Uterus (tissue), 4 donors: Measurements from ENCODE around the gene SEMA4B. TPM values are rescaled to one million over a fixed set of nuclear protein-coding genes. Genes with fewer than 3 reads are reported as not detected.
"Not testable (repeated sequence)": the region's sequence is repeated elsewhere in the genome, so short reads cannot be mapped to it uniquely, and the experiment has no call there.

Experiments
- DNase-seq, 2 donors: peaks; one replicate each; pipeline ENCODE4 v3.0.0-alpha.2; 2019 to 2020
- H3K27ac ChIP-seq, 2 donors: fragments of 200-600 bp; sonication (generic); 1 replicate in 1 of 2; 2 replicates in 1 of 2; pipeline ENCODE4 v1.5.1; 2016 to 2018
- H3K27me3 ChIP-seq, 2 donors: fragments of 200-600 bp; sonication (generic); one replicate each; pipeline ENCODE4 v1.5.1; 2018 to 2019; ENCODE audit warnings: control low read depth in 1 of 2
- H3K36me3 ChIP-seq, 2 donors: fragments of 200-600 bp; sonication (generic); one replicate each; pipeline ENCODE4 v1.5.1; 2019; ENCODE audit warnings: control low read depth in 1 of 2
- H3K4me1 ChIP-seq, 2 donors: fragments of 200-600 bp; sonication (generic); one replicate each; pipeline ENCODE4 v1.5.1; 2018 to 2019; ENCODE audit warnings: control low read depth in 1 of 2
- H3K4me3 ChIP-seq, 2 donors: fragments of 200-600 bp; sonication (generic); 1 replicate in 1 of 2; 2 replicates in 1 of 2; pipeline ENCODE4 v1.5.1; 2018 to 2019; ENCODE audit warnings: mild to moderate bottlenecking in 1 of 2
- H3K9me3 ChIP-seq, 2 donors: fragments of 200-600 bp; sonication (generic); one replicate each; pipeline ENCODE4 v1.5.1; 2019; ENCODE audit warnings: control low read depth in 1 of 2
- POLR2A ChIP-seq, 2 donors: fragments of 450-650 bp; IDR thresholded peaks; one replicate each; pipeline ENCODE4 v1.6.1; 2016; ENCODE audit warnings: antibody characterized with exemption in 2 of 2, mild to moderate bottlenecking in 1 of 2, moderate library complexity in 1 of 2
- intact Hi-C: fragments of 100-400 bp; cut with DNase I; formaldehyde crosslinking; loops from one replicate; pipeline ENCODE4 v1.15.1; 2023; ENCODE audit warnings: low total_unique reads
- total RNA-seq, 4 donors: library from RNA; depleted of rRNA in 3 of 4; stranded (reverse); fragments of >200 nt in 3 of 4; gene quantifications; one replicate each; pipeline versions ENCODE4 v1.1.0 to v1.2.4, GENCODE V29; 2014 to 2023
- TF ChIP-seq, protein P1 (sequence below), 4 experiments: fragments of 200-600 bp in 2 of 4; fragments of 450-650 bp in 2 of 4; sonication (generic) in 2 of 4; IDR thresholded peaks; one replicate each; pipeline ENCODE4 v1.5.1; 2016 to 2019; ENCODE audit warnings: antibody characterized with exemption in 4 of 4, mild to moderate bottlenecking in 2 of 4, moderate library complexity in 1 of 4
- donor health status: DM: yes; HTN: yes; CAD: no.

The SEMA4B gene
- total RNA-seq, 4 donors from 2014 or later = 6.7 to 50.1 (median 22.8) TPM

DNA sequence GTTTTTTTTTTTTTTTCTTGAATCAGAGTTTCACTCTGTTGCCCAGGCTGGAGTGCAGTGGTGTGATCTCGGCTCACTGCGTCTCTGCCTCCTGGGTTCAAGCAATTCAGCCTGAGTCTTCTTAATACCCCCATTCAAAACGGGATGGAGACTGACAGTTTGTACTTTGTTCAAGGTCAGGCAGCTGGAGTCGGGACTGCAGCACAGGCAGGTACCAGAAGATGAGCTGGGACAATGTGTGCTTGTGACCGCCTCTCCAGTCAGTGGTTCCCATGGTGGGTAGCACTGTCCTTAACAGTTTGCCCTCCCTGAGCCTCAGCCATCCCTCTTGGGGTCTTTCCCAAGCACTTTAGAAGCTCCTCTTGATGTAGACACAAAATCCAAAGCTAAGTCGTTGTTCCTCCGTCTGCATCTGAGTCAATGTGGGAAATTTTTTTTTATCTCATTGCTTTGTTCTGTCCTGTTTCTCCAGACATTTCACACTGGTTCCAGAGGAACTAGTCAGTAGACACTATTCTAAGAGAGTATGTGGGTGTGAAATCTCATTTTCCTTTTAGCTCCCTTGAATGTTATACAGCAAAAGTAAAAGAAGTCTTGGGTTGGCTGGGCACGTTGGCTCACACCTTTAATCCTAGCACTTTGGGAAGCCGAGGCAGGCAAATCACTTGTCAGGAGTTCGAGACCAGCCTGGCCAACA is 43.0 kb downstream of the SEMA4B start:
- Histone ChIP-seq H3K36me3 (no peaks in the 10 kb centered on the region), H3K9me3 (no peaks in the 10 kb centered on the region), H3K27me3 (no peaks in the 10 kb centered on the region), H3K4me1 (no peaks in the 10 kb centered on the region), H3K4me3 (no peak overlapping the region), H3K27ac (no peak overlapping the region)
- TF ChIP-seq, protein P1, sequence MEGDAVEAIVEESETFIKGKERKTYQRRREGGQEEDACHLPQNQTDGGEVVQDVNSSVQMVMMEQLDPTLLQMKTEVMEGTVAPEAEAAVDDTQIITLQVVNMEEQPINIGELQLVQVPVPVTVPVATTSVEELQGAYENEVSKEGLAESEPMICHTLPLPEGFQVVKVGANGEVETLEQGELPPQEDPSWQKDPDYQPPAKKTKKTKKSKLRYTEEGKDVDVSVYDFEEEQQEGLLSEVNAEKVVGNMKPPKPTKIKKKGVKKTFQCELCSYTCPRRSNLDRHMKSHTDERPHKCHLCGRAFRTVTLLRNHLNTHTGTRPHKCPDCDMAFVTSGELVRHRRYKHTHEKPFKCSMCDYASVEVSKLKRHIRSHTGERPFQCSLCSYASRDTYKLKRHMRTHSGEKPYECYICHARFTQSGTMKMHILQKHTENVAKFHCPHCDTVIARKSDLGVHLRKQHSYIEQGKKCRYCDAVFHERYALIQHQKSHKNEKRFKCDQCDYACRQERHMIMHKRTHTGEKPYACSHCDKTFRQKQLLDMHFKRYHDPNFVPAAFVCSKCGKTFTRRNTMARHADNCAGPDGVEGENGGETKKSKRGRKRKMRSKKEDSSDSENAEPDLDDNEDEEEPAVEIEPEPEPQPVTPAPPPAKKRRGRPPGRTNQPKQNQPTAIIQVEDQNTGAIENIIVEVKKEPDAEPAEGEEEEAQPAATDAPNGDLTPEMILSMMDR (IDR thresholded peaks at IDR 0.05) = no peak
- DNase-seq = no peak
- intact Hi-C loops = no loop called here

DNA sequence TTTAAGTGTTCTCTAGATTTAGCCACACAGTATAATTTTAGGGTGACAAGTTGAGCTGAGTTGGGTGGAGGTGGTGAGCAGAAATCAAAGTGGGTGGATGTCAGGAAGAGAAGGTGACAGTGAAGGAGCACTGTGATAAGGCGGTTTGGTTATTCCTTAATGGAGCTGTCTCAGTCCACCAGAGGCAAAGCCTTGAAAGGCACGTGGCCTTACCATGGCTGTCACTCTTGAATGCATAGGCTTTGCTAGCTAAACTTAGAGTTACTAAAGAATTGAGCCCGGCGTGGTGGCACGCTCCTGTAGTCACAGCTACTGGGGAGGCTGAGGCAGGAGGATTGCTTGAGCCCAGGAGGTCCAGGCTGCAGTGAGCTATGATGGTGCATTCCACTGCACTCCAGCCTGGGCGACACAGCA is 47.7 kb downstream of the SEMA4B start:
- Histone ChIP-seq H3K27ac (peak overlapping the region; percentile 26 to 68), H3K4me3 (peak overlapping the region; percentile 48 to 62)
- intact Hi-C loops = no loop called here

GRCh38 chr15:90249203-90249863 is 48.2 kb downstream of the SEMA4B start, which contains the start of gene TTLL13:
TSS of gene TTLL13 (plus strand) at chr15:90249556. CDS start at chr15:90250631, 1,075 bp downstream.
- DNase-seq = peak; percentile 94 to 96
- Histone ChIP-seq H3K4me3 (peak within 1 kb of the TSS; percentile 48 to 62), H3K27me3 (no peaks in the 10 kb centered on the region), H3K9me3 (no peaks in the 10 kb centered on the region), H3K36me3 (no peaks in the 10 kb centered on the region), H3K27ac (peak within 1 kb of the TSS; percentile 26 to 68), H3K4me1 (no peaks in the 10 kb centered on the region)
- intact Hi-C loops = no loop called here
- TF ChIP-seq, protein P1 (IDR thresholded peaks at IDR 0.05) = peak in 1 of 4 experiments; percentile 24
- peak in 1 of 2 donors; percentile 57 for TF ChIP-seq POLR2A (IDR thresholded peaks at IDR 0.05)

More for the DNA sequence above, 47.7 kb downstream of the SEMA4B start:
- no peak for DNase-seq
- no peaks in the 10 kb centered on the region for H3K36me3 ChIP-seq
- no peaks in the 10 kb centered on the region for H3K4me1 ChIP-seq
- TF ChIP-seq POLR2A (IDR thresholded peaks at IDR 0.05) = no peak
- TF ChIP-seq, protein P1 (IDR thresholded peaks at IDR 0.05) = no peak
- no peaks in the 10 kb centered on the region for H3K9me3 ChIP-seq
- no peaks in the 10 kb centered on the region for H3K27me3 ChIP-seq

DNA sequence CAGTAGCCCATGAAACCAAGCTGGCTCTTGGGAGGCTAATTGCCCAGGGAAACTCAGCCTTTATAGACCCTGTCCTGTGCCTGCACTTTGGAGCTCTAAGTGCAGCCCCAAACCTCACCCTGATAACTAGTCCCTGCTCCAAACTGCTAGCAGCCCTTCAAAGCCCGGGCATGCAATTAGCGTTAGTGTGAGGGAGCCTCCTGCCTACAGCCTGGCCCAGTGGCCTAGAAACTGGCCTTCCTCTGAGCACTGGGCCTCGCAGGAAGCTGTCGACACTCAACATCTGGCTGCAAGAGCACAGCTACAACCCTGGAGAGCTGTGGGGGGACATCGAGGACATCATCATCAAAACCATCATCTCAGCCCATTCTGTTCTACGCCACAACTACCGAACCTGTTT is 56.6 kb downstream of the SEMA4B start:
- no peaks in the 10 kb centered on the region for H3K4me1 ChIP-seq
- H3K4me3 ChIP-seq = no peak overlapping the region
- no peaks in the 10 kb centered on the region for H3K27me3 ChIP-seq
- intact Hi-C loops = no loop called here
- no peaks in the 10 kb centered on the region for H3K9me3 ChIP-seq
- no peak overlapping the region for H3K27ac ChIP-seq
- DNase-seq = no peak
- TF ChIP-seq, protein P1 (IDR thresholded peaks at IDR 0.05) = no peak
- no peak for TF ChIP-seq POLR2A (IDR thresholded peaks at IDR 0.05)
- no peaks in the 10 kb centered on the region for H3K36me3 ChIP-seq

- Histone ChIP-seq H3K36me3 (no peaks in the 10 kb centered on the region), H3K27me3 (no peaks in the 10 kb centered on the region), H3K9me3 (no peaks in the 10 kb centered on the region), H3K27ac (no peak overlapping the region), H3K4me3 (no peak overlapping the region), H3K4me1 (no peaks in the 10 kb centered on the region)
- DNase-seq = no peak
- TF ChIP-seq, protein P1 (IDR thresholded peaks at IDR 0.05) = no peak
- TF ChIP-seq POLR2A (IDR thresholded peaks at IDR 0.05) = no peak
- intact Hi-C loops = no loop called here
Observed at GRCh38 chr15:90259524-90259923, 58.4 kb downstream of the SEMA4B start.

DNA sequence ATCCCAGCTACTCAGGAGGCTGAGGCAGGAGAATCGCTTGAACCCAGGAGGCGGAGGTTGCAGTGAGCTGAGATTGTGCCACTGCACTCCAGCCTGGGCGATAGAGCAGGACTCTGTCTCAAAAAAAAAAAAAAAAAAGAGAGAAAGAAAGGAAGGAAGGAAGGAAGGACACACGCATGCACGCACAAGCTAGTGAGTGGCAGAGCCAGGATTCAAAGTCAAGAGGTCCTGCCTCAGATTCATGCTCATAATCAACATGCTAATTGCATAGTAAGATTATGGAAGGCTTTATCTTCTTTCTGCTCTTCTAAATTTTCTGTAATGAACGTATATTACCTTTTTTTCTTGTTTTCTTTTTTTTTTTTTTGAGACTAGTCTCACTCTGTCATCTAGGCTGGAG is 59.6 kb downstream of the SEMA4B start:
- H3K36me3 ChIP-seq, H3K4me3 ChIP-seq, H3K27ac ChIP-seq, H3K9me3 ChIP-seq, DNase-seq, H3K4me1 ChIP-seq, intact Hi-C loops, H3K27me3 ChIP-seq: not testable (repeated sequence)
